ENCODE results near the gene AP1AR.

DNA sequence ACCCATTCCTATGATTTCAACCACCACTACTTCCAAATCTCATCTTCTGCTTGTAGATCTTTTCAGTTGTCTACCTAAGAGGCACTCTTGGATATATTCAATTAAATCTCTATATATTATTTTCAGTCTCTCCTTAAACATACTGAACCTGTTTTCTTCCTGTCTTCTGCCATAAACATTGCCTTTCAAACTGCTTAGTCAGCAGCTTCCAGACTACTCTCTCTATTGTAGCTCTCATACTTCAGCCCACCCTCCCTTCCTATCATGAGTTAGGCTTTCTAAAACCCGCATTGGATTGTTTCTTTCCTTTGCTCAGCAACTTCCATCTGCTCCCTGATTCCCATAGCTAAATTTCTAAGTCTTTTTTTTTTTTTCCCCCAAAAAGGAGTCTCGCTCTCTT is 4.5 kb downstream of the AP1AR start:
- TF ChIP-seq, protein P1, sequence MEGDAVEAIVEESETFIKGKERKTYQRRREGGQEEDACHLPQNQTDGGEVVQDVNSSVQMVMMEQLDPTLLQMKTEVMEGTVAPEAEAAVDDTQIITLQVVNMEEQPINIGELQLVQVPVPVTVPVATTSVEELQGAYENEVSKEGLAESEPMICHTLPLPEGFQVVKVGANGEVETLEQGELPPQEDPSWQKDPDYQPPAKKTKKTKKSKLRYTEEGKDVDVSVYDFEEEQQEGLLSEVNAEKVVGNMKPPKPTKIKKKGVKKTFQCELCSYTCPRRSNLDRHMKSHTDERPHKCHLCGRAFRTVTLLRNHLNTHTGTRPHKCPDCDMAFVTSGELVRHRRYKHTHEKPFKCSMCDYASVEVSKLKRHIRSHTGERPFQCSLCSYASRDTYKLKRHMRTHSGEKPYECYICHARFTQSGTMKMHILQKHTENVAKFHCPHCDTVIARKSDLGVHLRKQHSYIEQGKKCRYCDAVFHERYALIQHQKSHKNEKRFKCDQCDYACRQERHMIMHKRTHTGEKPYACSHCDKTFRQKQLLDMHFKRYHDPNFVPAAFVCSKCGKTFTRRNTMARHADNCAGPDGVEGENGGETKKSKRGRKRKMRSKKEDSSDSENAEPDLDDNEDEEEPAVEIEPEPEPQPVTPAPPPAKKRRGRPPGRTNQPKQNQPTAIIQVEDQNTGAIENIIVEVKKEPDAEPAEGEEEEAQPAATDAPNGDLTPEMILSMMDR (IDR thresholded peaks at IDR 0.05), result no peak
- no peak for TF ChIP-seq POLR2A (IDR thresholded peaks at IDR 0.05)

Data from body of pancreas (tissue), 4 donors.